ENCODE results near the gene SLC6A19. TPM values are rescaled to one million over a fixed set of nuclear protein-coding genes. Genes with fewer than 3 reads are reported as not detected.
A peak's percentile ranks its signal among the peaks of the same experiment; 100 is the strongest.

Gene SLC6A19
- total and polyA plus RNA-seq, 9 of the 15 experiments (the other 6 are each of a cell fraction or from before 2014, with no cell fraction given), result 0.03 to 1.6 (median 0.59) TPM

GRCh38 chr5:1185629-1186350 lies 15.6 kb upstream of the SLC6A19 start (continued):
- no peak for TF ChIP-seq ZHX1 (conservative IDR thresholded peaks at IDR 0.05; ENCODE audit: low read length)
- TF ChIP-seq RBM15 (IDR thresholded peaks at IDR 0.05; ENCODE audit: insufficient read depth, low read length), result no peak
- peak; percentile 89 for TF ChIP-seq ZNF589 (CRISPR knock-in tag; IDR thresholded peaks at IDR 0.05; ENCODE audit: low read depth)
- TF ChIP-seq, protein P1, sequence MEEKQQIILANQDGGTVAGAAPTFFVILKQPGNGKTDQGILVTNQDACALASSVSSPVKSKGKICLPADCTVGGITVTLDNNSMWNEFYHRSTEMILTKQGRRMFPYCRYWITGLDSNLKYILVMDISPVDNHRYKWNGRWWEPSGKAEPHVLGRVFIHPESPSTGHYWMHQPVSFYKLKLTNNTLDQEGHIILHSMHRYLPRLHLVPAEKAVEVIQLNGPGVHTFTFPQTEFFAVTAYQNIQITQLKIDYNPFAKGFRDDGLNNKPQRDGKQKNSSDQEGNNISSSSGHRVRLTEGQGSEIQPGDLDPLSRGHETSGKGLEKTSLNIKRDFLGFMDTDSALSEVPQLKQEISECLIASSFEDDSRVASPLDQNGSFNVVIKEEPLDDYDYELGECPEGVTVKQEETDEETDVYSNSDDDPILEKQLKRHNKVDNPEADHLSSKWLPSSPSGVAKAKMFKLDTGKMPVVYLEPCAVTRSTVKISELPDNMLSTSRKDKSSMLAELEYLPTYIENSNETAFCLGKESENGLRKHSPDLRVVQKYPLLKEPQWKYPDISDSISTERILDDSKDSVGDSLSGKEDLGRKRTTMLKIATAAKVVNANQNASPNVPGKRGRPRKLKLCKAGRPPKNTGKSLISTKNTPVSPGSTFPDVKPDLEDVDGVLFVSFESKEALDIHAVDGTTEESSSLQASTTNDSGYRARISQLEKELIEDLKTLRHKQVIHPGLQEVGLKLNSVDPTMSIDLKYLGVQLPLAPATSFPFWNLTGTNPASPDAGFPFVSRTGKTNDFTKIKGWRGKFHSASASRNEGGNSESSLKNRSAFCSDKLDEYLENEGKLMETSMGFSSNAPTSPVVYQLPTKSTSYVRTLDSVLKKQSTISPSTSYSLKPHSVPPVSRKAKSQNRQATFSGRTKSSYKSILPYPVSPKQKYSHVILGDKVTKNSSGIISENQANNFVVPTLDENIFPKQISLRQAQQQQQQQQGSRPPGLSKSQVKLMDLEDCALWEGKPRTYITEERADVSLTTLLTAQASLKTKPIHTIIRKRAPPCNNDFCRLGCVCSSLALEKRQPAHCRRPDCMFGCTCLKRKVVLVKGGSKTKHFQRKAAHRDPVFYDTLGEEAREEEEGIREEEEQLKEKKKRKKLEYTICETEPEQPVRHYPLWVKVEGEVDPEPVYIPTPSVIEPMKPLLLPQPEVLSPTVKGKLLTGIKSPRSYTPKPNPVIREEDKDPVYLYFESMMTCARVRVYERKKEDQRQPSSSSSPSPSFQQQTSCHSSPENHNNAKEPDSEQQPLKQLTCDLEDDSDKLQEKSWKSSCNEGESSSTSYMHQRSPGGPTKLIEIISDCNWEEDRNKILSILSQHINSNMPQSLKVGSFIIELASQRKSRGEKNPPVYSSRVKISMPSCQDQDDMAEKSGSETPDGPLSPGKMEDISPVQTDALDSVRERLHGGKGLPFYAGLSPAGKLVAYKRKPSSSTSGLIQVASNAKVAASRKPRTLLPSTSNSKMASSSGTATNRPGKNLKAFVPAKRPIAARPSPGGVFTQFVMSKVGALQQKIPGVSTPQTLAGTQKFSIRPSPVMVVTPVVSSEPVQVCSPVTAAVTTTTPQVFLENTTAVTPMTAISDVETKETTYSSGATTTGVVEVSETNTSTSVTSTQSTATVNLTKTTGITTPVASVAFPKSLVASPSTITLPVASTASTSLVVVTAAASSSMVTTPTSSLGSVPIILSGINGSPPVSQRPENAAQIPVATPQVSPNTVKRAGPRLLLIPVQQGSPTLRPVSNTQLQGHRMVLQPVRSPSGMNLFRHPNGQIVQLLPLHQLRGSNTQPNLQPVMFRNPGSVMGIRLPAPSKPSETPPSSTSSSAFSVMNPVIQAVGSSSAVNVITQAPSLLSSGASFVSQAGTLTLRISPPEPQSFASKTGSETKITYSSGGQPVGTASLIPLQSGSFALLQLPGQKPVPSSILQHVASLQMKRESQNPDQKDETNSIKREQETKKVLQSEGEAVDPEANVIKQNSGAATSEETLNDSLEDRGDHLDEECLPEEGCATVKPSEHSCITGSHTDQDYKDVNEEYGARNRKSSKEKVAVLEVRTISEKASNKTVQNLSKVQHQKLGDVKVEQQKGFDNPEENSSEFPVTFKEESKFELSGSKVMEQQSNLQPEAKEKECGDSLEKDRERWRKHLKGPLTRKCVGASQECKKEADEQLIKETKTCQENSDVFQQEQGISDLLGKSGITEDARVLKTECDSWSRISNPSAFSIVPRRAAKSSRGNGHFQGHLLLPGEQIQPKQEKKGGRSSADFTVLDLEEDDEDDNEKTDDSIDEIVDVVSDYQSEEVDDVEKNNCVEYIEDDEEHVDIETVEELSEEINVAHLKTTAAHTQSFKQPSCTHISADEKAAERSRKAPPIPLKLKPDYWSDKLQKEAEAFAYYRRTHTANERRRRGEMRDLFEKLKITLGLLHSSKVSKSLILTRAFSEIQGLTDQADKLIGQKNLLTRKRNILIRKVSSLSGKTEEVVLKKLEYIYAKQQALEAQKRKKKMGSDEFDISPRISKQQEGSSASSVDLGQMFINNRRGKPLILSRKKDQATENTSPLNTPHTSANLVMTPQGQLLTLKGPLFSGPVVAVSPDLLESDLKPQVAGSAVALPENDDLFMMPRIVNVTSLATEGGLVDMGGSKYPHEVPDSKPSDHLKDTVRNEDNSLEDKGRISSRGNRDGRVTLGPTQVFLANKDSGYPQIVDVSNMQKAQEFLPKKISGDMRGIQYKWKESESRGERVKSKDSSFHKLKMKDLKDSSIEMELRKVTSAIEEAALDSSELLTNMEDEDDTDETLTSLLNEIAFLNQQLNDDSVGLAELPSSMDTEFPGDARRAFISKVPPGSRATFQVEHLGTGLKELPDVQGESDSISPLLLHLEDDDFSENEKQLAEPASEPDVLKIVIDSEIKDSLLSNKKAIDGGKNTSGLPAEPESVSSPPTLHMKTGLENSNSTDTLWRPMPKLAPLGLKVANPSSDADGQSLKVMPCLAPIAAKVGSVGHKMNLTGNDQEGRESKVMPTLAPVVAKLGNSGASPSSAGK (IDR thresholded peaks at IDR 0.05), result no peak; the same call in 1 of the 2 replicates
- no peak for TF ChIP-seq RERE (CRISPR knock-in tag; IDR thresholded peaks at IDR 0.05; ENCODE audit: borderline replicate concordance)

Measured in K562 (cell line).